GM12875 (cell line): ENCODE data around the gene ZNF232.
"Not testable (repeated sequence)": the region's sequence is repeated elsewhere in the genome, so short reads cannot be mapped to it uniquely, and the experiment has no call there.

Experiments
- H3K4me3 ChIP-seq: one replicate; pipeline ENCODE4 v1.5.1; 2011; ENCODE audit warnings: low read depth, low read length, control low read depth
- CTCF ChIP-seq: IDR thresholded peaks from 2 replicates; pipeline ENCODE4 v1.5.1; 2011; ENCODE audit warnings: low read depth, mild to moderate bottlenecking, control low read depth, inconsistent platforms, low read length, moderate library complexity, borderline replicate concordance; ENCODE audit not compliant: insufficient read depth

ZNF232 gene

GRCh38 chr17:5135726-5136579, 24.3 kb upstream of the ZNF232 start:
- H3K4me3 ChIP-seq: no peak overlapping the region
- TF ChIP-seq CTCF: no peak

GRCh38 chr17:5135131-5135712, 23.5 kb upstream of the ZNF232 start:
- not testable (repeated sequence) for H3K4me3 ChIP-seq

GRCh38 chr17:5134571-5134970, 22.9 kb upstream of the ZNF232 start:
- H3K4me3 ChIP-seq: not testable (repeated sequence)

- not testable (repeated sequence) for H3K4me3 ChIP-seq
These were observed 22.3 kb upstream of the ZNF232 start for GRCh38 chr17:5133961-5134360.

GRCh38 chr17:5133311-5133710, 21.6 kb upstream of the ZNF232 start:
- no peak for TF ChIP-seq CTCF
- no peak overlapping the region for H3K4me3 ChIP-seq

- H3K4me3 ChIP-seq: not testable (repeated sequence)
These were observed 21.0 kb upstream of the ZNF232 start for GRCh38 chr17:5132503-5133225.

GRCh38 chr17:5131799-5132502, 20.3 kb upstream of the ZNF232 start:
- H3K4me3 ChIP-seq: not testable (repeated sequence)

- no peak overlapping the region for H3K4me3 ChIP-seq
These were observed 19.6 kb upstream of the ZNF232 start for GRCh38 chr17:5131146-5131715.

GRCh38 chr17:5130687-5131086, 19.0 kb upstream of the ZNF232 start:
- H3K4me3 ChIP-seq: not testable (repeated sequence)

More at GRCh38 chr17:5131146-5131715, 19.6 kb upstream of the ZNF232 start:
- TF ChIP-seq CTCF: no peak

- H3K4me3 ChIP-seq: not testable (repeated sequence)
These were observed 18.6 kb upstream of the ZNF232 start for GRCh38 chr17:5130261-5130660.

GRCh38 chr17:5129770-5130169, 18.1 kb upstream of the ZNF232 start:
- not testable (repeated sequence) for H3K4me3 ChIP-seq
